ENCODE results near the gene TTPAL. TPM values are rescaled to one million over a fixed set of nuclear protein-coding genes. Genes with fewer than 3 reads are reported as not detected.

Gene TTPAL
- total and polyA plus RNA-seq, 12 donors, result 4.2 to 17.8 (median 12.5) TPM

DNA sequence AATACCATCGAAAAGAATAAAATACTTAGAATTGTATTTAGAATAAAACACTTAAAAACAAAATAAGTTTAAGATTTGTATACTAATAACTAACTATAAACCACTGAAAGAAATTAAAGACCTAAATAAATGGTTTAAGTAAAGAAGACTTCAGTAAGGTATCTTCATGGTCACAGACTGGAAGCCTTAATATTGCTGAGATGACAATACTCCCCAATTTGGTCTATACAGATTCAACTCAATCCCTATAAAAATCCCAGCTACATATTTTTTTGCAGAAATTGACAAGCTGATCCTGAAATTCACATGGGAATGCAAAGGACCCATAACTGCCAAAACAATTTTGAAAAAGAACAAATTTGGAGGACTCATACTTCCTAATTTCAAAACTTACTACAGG lies 27.3 kb downstream of the TTPAL start:
- TF ChIP-seq POLR2A (IDR thresholded peaks at IDR 0.05), result no peak
- no peak for TF ChIP-seq CTCF (IDR thresholded peaks at IDR 0.05)
- no peak overlapping the region for H3K27ac ChIP-seq
- no peaks in the 10 kb centered on the region for H3K27me3 ChIP-seq
- no peaks in the 10 kb centered on the region for H3K9me3 ChIP-seq (replicated peaks in 1 of 3)
- no peak overlapping the region for H3K4me3 ChIP-seq
- peaks cover 0 to 99% of the 10 kb centered on the region in 2 donors for H3K36me3 ChIP-seq (replicated peaks in 1 of 2)
- WGBS, 4 donors, result 95 to 98% (median 97%) methylated on average over 1 of the region's 1 CpG
- intact Hi-C loops (cut with DNase I), result no loop called here
- H3K4me1 ChIP-seq (replicated peaks in 1 of 2), result peaks cover 0 to 5% of the 10 kb centered on the region in 2 donors
- DNase-seq, result no peak

GRCh38 chr20:44504402-44505307 lies 29.0 kb downstream of the TTPAL start:
- 89 to 94% (median 92%) methylated on average over 6 of the region's 6 CpGs for whole genome bisulfite sequencing, 4 donors
- H3K4me1 ChIP-seq (replicated peaks in 1 of 2), result peaks cover 0 to 4% of the 10 kb centered on the region in 2 donors
- no peaks in the 10 kb centered on the region for H3K27me3 ChIP-seq
- H3K4me3 ChIP-seq, result no peak overlapping the region
- H3K9me3 ChIP-seq (replicated peaks in 1 of 3), result no peaks in the 10 kb centered on the region
- TF ChIP-seq CTCF (IDR thresholded peaks at IDR 0.05), result no peak
- TF ChIP-seq POLR2A (IDR thresholded peaks at IDR 0.05), result no peak
- H3K36me3 ChIP-seq (replicated peaks in 1 of 2), result peaks cover 0 to 100% of the 10 kb centered on the region in 2 donors
- DNase-seq, result no peak
- intact Hi-C loops (cut with DNase I), result no loop called here
- H3K27ac ChIP-seq, result no peak overlapping the region

GRCh38 chr20:44509762-44510161 lies 34.1 kb downstream of the TTPAL start:
- TF ChIP-seq POLR2A (IDR thresholded peaks at IDR 0.05) (no peak), CTCF (IDR thresholded peaks at IDR 0.05) (no peak)
- DNase-seq, result no peak
- Histone ChIP-seq H3K27ac (no peak overlapping the region), H3K4me3 (no peak overlapping the region), H3K4me1 (replicated peaks in 1 of 2) (no peaks in the 10 kb centered on the region), H3K9me3 (replicated peaks in 1 of 3) (no peaks in the 10 kb centered on the region), H3K27me3 (no peaks in the 10 kb centered on the region), H3K36me3 (replicated peaks in 1 of 2) (peaks cover 0 to 88% of the 10 kb centered on the region in 2 donors)
- 89 to 91% (median 90%) methylated on average over 4 of the region's 4 CpGs for WGBS, 4 donors
- intact Hi-C loops (cut with DNase I), result no loop called here

DNA sequence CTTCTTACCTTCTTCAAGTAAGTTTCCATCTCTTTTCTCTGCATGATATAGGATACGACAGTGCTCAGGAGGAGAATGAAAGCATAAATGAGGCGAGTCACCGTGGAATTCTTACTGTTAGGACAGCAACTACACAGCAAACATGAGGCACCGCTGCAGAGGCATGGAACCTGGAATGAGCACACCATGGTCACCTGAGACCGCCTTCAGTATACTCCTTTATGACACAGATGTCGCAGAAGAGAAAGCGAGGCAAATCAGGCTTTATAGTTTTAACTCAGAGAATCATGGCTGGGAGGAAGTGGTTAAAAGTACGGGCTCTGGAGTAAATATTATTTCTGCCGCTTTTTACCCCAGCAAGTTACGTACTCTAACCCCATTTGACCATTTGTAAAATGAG lies 38.2 kb downstream of the TTPAL start:
- WGBS, 4 donors, result 91 to 92% (median 91%) methylated on average over 10 of the region's 10 CpGs
- TF ChIP-seq POLR2A (IDR thresholded peaks at IDR 0.05), result no peak
- no peak for TF ChIP-seq CTCF (IDR thresholded peaks at IDR 0.05)
- H3K27me3 ChIP-seq, result no peaks in the 10 kb centered on the region
- intact Hi-C loops (cut with DNase I), result no loop called here
- H3K4me1 ChIP-seq (replicated peaks in 1 of 2), result peaks cover 11 to 26% of the 10 kb centered on the region in 2 donors
- H3K36me3 ChIP-seq (replicated peaks in 1 of 2), result peaks cover 0 to 47% of the 10 kb centered on the region in 2 donors
- H3K4me3 ChIP-seq, result no peak overlapping the region
- no peak for DNase-seq
- no peaks in the 10 kb centered on the region for H3K9me3 ChIP-seq (replicated peaks in 1 of 3)
- no peak overlapping the region for H3K27ac ChIP-seq
